B cell (primary cell): ENCODE measurements around the gene LRRC61. TPM values are rescaled to one million over a fixed set of nuclear protein-coding genes. Genes with fewer than 3 reads are reported as not detected.

Experiments
- ATAC-seq: fragments of 200-7000 bp; cut with Tn5 transposase; one replicate; pipeline ENCODE4 v1.10.0; 2021; ENCODE audit warnings: low read depth, mild to moderate bottlenecking, moderate number of reproducible peaks, moderate library complexity
- CTCF ChIA-PET: fragments of 350-600 bp; sonication (Branson Sonifier 250); formaldehyde crosslinking; loops from one replicate; lab custom pipeline; 2021; ENCODE audit warnings: antibody characterized with exemption, inconsistent platforms; lab: Charles Lee
- POLR2A ChIA-PET: fragments of 350-600 bp; sonication (Branson Sonifier 250); formaldehyde crosslinking; loops from one replicate; lab custom pipeline; 2021; ENCODE audit warnings: antibody characterized with exemption; lab: Charles Lee
- DNase-seq: peaks from one replicate; pipeline ENCODE4 v3.0.0; 2013
- H2AFZ ChIP-seq: 2 replicates; pipeline ENCODE4 v1.6.1; 2012; ENCODE audit warnings: mild to moderate bottlenecking, low read depth, low read length; ENCODE audit not compliant: insufficient read depth, poor library complexity, severe bottlenecking
- H3K27ac ChIP-seq, 2 donors: 1 replicate in 1 of 2; 2 replicates in 1 of 2; pipeline ENCODE4 v1.5.1; 2012 to 2013; ENCODE audit warnings: low read length in 2 of 2, mild to moderate bottlenecking in 2 of 2, moderate library complexity in 1 of 2
- H3K27me3 ChIP-seq, 4 experiments: fragments of 200-600 bp in 1 of 4; sonication (generic) in 1 of 4; replicated peaks in 1 of 4; 1 replicate in 2 of 4; 2 replicates in 2 of 4; pipeline versions ENCODE4 v1.6.1 to v1.7.0; 2013 to 2016; ENCODE audit warnings: low read length in 3 of 4, mild to moderate bottlenecking in 2 of 4, mixed read lengths in 1 of 4, moderate library complexity in 1 of 4; ENCODE audit not compliant: insufficient read depth in 4 of 4, control insufficient read depth in 3 of 4; ENCODE audit errors: control extremely low read depth in 1 of 4
- H3K36me3 ChIP-seq, 2 experiments: replicated peaks in 1 of 2; 1 replicate in 1 of 2; 2 replicates in 1 of 2; pipeline versions ENCODE4 v1.6.1 to v1.7.1; 2013; ENCODE audit warnings: low read length in 1 of 2; ENCODE audit not compliant: insufficient read depth in 2 of 2, control insufficient read depth in 1 of 2; ENCODE audit errors: control extremely low read depth in 1 of 2, extremely low read depth in 1 of 2
- H3K4me1 ChIP-seq, 2 donors: fragments of 200-600 bp in 1 of 2; sonication (generic) in 1 of 2; 1 replicate in 1 of 2; 2 replicates in 1 of 2; pipeline versions ENCODE4 v1.5.1 to v1.6.1; 2013 to 2017; ENCODE audit warnings: low read length in 2 of 2; ENCODE audit not compliant: control insufficient read depth in 2 of 2, insufficient read depth in 2 of 2
- H3K4me2 ChIP-seq: replicated peaks from 2 replicates; pipeline ENCODE3; 2012; ENCODE audit warnings: mild to moderate bottlenecking, low read depth, low read length; ENCODE audit not compliant: poor library complexity, severe bottlenecking
- H3K4me3 ChIP-seq, 5 experiments: fragments of 200-600 bp in 1 of 5; sonication (generic) in 1 of 5; 1 replicate in 3 of 5; 2 replicates in 2 of 5; pipeline versions ENCODE4 v1.5.1 to v1.7.0; 2011 to 2016; ENCODE audit warnings: low read length in 4 of 5, mild to moderate bottlenecking in 4 of 5, low read depth in 2 of 5, control low read depth in 1 of 5, moderate library complexity in 1 of 5; ENCODE audit not compliant: insufficient read depth in 1 of 5; ENCODE audit errors: control extremely low read depth in 1 of 5, extremely low read depth in 1 of 5
- H3K79me2 ChIP-seq: fragments of 200-600 bp; sonication (generic); one replicate; pipeline ENCODE4 v1.6.0; 2016; ENCODE audit warnings: low read length; ENCODE audit not compliant: control insufficient read depth, insufficient read depth
- H3K9ac ChIP-seq: fragments of 200-600 bp; sonication (generic); 2 replicates; pipeline ENCODE4 v1.6.1; 2017; ENCODE audit warnings: mild to moderate bottlenecking, low read length, moderate library complexity
- H3K9me3 ChIP-seq, 3 donors: one replicate each; pipeline versions ENCODE4 v1.6.1 to v1.7.1; 2013; ENCODE audit warnings: low read length in 2 of 3; ENCODE audit not compliant: control insufficient read depth in 2 of 3, insufficient read depth in 1 of 3; ENCODE audit errors: control extremely low read depth in 1 of 3
- H4K20me1 ChIP-seq: 2 replicates; pipeline ENCODE4 v1.6.0; 2012; ENCODE audit warnings: mild to moderate bottlenecking, low read length; ENCODE audit not compliant: insufficient read depth, control insufficient read depth, poor library complexity, severe bottlenecking
- H3K27ac Mint-ChIP-seq: one replicate; pipeline ENCODE4 v1.8.0; 2021; ENCODE audit warnings: mixed read lengths
- H3K27me3 Mint-ChIP-seq: one replicate; pipeline ENCODE4 v1.8.0; 2021; ENCODE audit warnings: mixed read lengths
- H3K4me1 Mint-ChIP-seq: one replicate; pipeline ENCODE4 v1.8.0; 2021; ENCODE audit warnings: mixed read lengths
- H3K4me3 Mint-ChIP-seq: one replicate; pipeline ENCODE4 v1.8.0; 2021; ENCODE audit warnings: mixed read lengths
- H3K9me3 Mint-ChIP-seq: one replicate; pipeline ENCODE4 v1.8.0; 2022; ENCODE audit warnings: mixed read lengths; ENCODE audit not compliant: insufficient read depth
- EZH2 ChIP-seq: IDR thresholded peaks from 2 replicates; pipeline ENCODE4 v1.6.1; 2012; ENCODE audit warnings: borderline replicate concordance, low read depth, mild to moderate bottlenecking, moderate library complexity, low read length; ENCODE audit not compliant: insufficient read depth, poor library complexity, severe bottlenecking
- WGBS: methylation state at CpG from one replicate; pipeline ENCODE4 v1.1.5; 2013; ENCODE audit warnings: missing lambda C conversion rate; ENCODE audit not compliant: insufficient coverage; 5-methylcytosine and 5-hydroxymethylcytosine counted together
- intact Hi-C: fragments of 100-400 bp; cut with micrococcal nuclease; formaldehyde crosslinking; loops from one replicate; pipeline ENCODE4 v1.10.0; 2022
- polyA plus RNA-seq: library from polyadenylated mRNA; depleted of rRNA; stranded (reverse); fragments of >200 nt; gene quantifications from 2 replicates; pipeline ENCODE4 v1.2.3, GENCODE V29; 2012
- total RNA-seq, 2 donors: library from RNA; stranded (reverse); fragments of 120-200 nt in 1 of 2; gene quantifications; 1 replicate in 1 of 2; 2 replicates in 1 of 2; pipeline versions ENCODE4 v1.2.3 to v1.2.4, GENCODE V29; 2013 to 2022
- TF ChIP-seq, protein P1 (sequence below): fragments of 200-600 bp; IDR thresholded peaks from one replicate; pipeline ENCODE4 v1.8.0; 2022; ENCODE audit warnings: antibody characterized with exemption, mild to moderate bottlenecking

LRRC61 gene
- total and polyA plus RNA-seq, 2 donors (not counting 1 experiment from before 2014, with no cell fraction given): 12.8 to 12.9 TPM

DNA sequence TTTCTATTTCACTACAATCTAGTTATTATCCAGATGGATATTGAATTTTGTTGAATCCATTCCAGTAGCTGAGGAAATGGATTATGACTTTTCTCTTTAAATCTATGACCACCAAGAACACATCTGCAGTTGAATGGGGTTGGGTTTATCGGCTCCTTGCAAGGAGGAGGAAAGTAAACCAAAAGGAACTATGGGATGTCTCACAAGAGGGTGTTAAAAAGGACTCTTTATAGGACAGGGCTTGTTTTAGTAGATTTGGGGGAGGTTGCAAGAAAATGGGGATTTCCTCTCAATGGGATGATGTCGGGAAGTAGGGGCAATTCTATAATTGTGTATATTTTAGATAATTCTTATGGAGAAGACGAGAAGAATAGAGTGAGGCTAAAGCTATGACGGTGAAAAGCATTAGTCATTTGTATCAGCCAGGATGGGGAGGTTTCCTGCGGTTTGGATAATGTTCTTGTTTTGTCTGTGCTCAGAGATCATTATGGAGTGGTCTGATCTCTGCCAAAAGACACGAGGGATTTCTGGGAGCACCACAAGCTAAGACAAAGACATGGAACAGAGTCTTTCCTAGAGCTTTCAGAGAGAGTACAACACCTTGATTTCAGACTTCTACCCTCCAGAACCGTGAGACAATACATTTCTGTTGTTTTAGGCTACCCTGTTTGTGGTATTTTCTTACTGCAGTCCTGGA, 5.3 kb upstream of the LRRC61 start:
- no peak overlapping the region for H3K9ac ChIP-seq
- WGBS: 87% methylated on average over 6 of the region's 7 CpGs
- no peak overlapping the region for H3K27ac Mint-ChIP-seq
- no peak for TF ChIP-seq EZH2
- TF ChIP-seq, protein P1, sequence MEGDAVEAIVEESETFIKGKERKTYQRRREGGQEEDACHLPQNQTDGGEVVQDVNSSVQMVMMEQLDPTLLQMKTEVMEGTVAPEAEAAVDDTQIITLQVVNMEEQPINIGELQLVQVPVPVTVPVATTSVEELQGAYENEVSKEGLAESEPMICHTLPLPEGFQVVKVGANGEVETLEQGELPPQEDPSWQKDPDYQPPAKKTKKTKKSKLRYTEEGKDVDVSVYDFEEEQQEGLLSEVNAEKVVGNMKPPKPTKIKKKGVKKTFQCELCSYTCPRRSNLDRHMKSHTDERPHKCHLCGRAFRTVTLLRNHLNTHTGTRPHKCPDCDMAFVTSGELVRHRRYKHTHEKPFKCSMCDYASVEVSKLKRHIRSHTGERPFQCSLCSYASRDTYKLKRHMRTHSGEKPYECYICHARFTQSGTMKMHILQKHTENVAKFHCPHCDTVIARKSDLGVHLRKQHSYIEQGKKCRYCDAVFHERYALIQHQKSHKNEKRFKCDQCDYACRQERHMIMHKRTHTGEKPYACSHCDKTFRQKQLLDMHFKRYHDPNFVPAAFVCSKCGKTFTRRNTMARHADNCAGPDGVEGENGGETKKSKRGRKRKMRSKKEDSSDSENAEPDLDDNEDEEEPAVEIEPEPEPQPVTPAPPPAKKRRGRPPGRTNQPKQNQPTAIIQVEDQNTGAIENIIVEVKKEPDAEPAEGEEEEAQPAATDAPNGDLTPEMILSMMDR: no peak
- H3K9me3 ChIP-seq: peaks cover 0 to 3% (median 0%) of the 10 kb centered on the region in 3 donors
- H3K4me3 ChIP-seq: no peak overlapping the region
- ATAC-seq (no peak), DNase-seq (no peak)
- no peaks in the 10 kb centered on the region for H4K20me1 ChIP-seq
- no peak overlapping the region for H3K27ac ChIP-seq
- peaks cover 4 to 20% of the 10 kb centered on the region in 2 donors for H3K4me1 ChIP-seq
- POLR2A ChIA-PET: no interaction called here
- no peaks in the 10 kb centered on the region for H3K27me3 Mint-ChIP-seq
- CTCF ChIA-PET: no interaction called here
- no peaks in the 10 kb centered on the region for H3K27me3 ChIP-seq
- intact Hi-C loops: no loop called here
- no peaks in the 10 kb centered on the region for H3K36me3 ChIP-seq
- H2AFZ ChIP-seq: no peak overlapping the region
- H3K4me3 Mint-ChIP-seq: no peak overlapping the region
- peaks cover 10% of the 10 kb centered on the region for H3K79me2 ChIP-seq
- H3K4me1 Mint-ChIP-seq: peaks cover 26% of the 10 kb centered on the region
- no peaks in the 10 kb centered on the region for H3K9me3 Mint-ChIP-seq
- H3K4me2 ChIP-seq: no peak overlapping the region

DNA sequence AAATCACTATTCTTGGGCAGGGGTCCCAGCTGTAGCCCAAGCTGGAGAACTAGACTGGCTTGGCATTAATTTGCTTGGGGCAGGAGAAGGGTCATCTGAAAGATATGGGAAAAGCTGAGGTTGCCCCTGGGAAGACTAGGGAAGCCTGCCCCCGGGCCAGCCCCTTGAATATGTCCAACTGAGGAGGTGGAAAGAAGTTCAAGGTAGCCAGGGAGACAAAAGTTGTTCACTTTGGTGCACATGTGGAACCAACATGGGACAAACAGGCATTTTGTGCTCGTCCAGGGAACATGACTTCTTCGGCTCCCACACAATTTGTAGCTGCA, 1.4 kb upstream of the LRRC61 start:
- no peak for DNase-seq
- Histone ChIP-seq H4K20me1 (no peaks in the 10 kb centered on the region), H3K27me3 (no peaks in the 10 kb centered on the region), H3K79me2 (peaks cover 10% of the 10 kb centered on the region), H3K4me3 (no peak overlapping the region), H2AFZ (no peak overlapping the region), H3K4me2 (peak overlapping the region; percentile 86), H3K9me3 (peaks cover 0 to 4% (median 0%) of the 10 kb centered on the region in 3 donors), H3K27ac (no peak overlapping the region), H3K36me3 (peaks cover 0 to 9% of the 10 kb centered on the region in 2 experiments), H3K9ac (no peak overlapping the region), H3K4me1 (peaks cover 11 to 34% of the 10 kb centered on the region in 2 donors)
- no peak for TF ChIP-seq EZH2
- TF ChIP-seq, protein P1: no peak
- ATAC-seq: no peak
- Mint-ChIP-seq H3K27ac (peak overlapping the region; percentile 98), H3K27me3 (no peaks in the 10 kb centered on the region), H3K4me1 (peaks cover 48% of the 10 kb centered on the region), H3K4me3 (peak overlapping the region; percentile 99), H3K9me3 (no peaks in the 10 kb centered on the region)
- intact Hi-C loops: loop anchor here (5.0 kb wide), 2 partner anchors 36 to 56 kb away; partner anchors contain the start of gene ZNF775
- ChIA-PET CTCF (no interaction called here), POLR2A (no interaction called here)
- 100% methylated on average over 3 of the region's 3 CpGs for WGBS
